Thyroid gland (tissue), 4 donors: ENCODE measurements around the gene WDFY4.

Experiments used
- POLR2A ChIP-seq, 2 donors: fragments of 450-650 bp; IDR thresholded peaks; one replicate each; pipeline ENCODE4 v1.6.1; 2017; ENCODE audit warnings: antibody characterized with exemption in 2 of 2, mild to moderate bottlenecking in 2 of 2, moderate library complexity in 1 of 2
- TF ChIP-seq, protein P1 (sequence below), 6 experiments: fragments of 200-600 bp in 3 of 6; fragments of 450-650 bp in 3 of 6; sonication (generic) in 3 of 6; IDR thresholded peaks; one replicate each; pipeline ENCODE4 v1.5.1; 2016 to 2019; ENCODE audit warnings: antibody characterized with exemption in 6 of 6, mild to moderate bottlenecking in 2 of 6, inconsistent platforms in 1 of 6, moderate library complexity in 1 of 6

DNA sequence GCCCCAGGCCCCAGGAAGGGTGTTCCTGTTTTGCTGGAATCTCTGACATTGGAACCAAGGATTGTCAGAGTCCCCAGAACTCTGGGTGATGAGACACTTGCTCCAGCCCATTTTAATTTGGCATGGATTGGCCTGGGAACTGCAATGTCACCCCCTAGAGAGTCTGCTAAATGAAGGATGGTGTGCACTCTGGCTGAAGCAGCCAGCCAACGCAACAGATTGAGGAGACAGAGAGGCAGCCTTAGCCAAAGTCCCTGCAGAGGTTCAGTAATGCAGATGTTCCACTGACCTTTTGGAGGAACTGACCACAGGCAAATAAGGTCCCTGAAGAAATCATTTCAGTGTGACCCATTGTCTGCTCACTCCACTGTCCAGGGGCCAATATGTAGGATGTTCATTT, 241.6 kb downstream of the WDFY4 start:
- TF ChIP-seq, protein P1, sequence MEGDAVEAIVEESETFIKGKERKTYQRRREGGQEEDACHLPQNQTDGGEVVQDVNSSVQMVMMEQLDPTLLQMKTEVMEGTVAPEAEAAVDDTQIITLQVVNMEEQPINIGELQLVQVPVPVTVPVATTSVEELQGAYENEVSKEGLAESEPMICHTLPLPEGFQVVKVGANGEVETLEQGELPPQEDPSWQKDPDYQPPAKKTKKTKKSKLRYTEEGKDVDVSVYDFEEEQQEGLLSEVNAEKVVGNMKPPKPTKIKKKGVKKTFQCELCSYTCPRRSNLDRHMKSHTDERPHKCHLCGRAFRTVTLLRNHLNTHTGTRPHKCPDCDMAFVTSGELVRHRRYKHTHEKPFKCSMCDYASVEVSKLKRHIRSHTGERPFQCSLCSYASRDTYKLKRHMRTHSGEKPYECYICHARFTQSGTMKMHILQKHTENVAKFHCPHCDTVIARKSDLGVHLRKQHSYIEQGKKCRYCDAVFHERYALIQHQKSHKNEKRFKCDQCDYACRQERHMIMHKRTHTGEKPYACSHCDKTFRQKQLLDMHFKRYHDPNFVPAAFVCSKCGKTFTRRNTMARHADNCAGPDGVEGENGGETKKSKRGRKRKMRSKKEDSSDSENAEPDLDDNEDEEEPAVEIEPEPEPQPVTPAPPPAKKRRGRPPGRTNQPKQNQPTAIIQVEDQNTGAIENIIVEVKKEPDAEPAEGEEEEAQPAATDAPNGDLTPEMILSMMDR (IDR thresholded peaks at IDR 0.05), result no peak
- TF ChIP-seq POLR2A (IDR thresholded peaks at IDR 0.05), result no peak
